ENCODE measurements around the gene NUPR1. TPM values are rescaled to one million over a fixed set of nuclear protein-coding genes. Genes with fewer than 3 reads are reported as not detected.

NUPR1 gene
- total RNA-seq: 76.2 and 90.9 TPM in 2 replicates

GRCh38 chr16:28538733-28539596 lies at the start of gene NUPR1:
Gene NUPR1 (minus strand): TSS chr16:28538974. CDS start chr16:28538907, 67 bp downstream.

GRCh38 chr16:28553776-28554633 lies 15.2 kb upstream of the NUPR1 start, which contains the start of gene SGF29:
Gene SGF29 (plus strand): TSS chr16:28553920. CDS start chr16:28581070, 27,150 bp downstream.

GRCh38 chr16:28494121-28494851 lies 44.5 kb downstream of the NUPR1 start, which contains the start of gene APOBR:
Gene APOBR (plus strand): TSS chr16:28494643. CDS start chr16:28494682, 39 bp downstream.

GRCh38 chr16:28491970-28492474 lies 46.8 kb downstream of the NUPR1 start, which contains the start of gene CLN3:
Gene CLN3 (minus strand): TSS chr16:28492074. CDS start chr16:28491759, 315 bp downstream.

Other genes starting within 250 kb of the NUPR1 start
- gene SBK1, start 246.4 kb downstream of the NUPR1 start, total RNA-seq: under 0.01 and 0.28 TPM in 2 replicates
- under 0.01 and 2.1 TPM in 2 replicates for gene NPIPB6, start 175.5 kb downstream of the NUPR1 start, total RNA-seq
- gene EIF3CL, start 135.1 kb downstream of the NUPR1 start, total RNA-seq: 164 and 188 TPM in 2 replicates
- gene NPIPB7, start 66.6 kb downstream of the NUPR1 start, total RNA-seq: not detected in 2 replicates
- 12.0 and 20.9 TPM in 2 replicates for gene CLN3, start 46.9 kb downstream of the NUPR1 start, total RNA-seq
- 0.07 TPM in 1 of 2 replicates, not detected in the other for gene APOBR, start 44.3 kb downstream of the NUPR1 start, total RNA-seq
- not detected in 2 replicates for gene IL27, start 32.1 kb downstream of the NUPR1 start, total RNA-seq
- 9.9 and 12.2 TPM in 2 replicates for gene SGF29, start 14.9 kb upstream of the NUPR1 start, total RNA-seq
- gene SULT1A2, start 58.1 kb upstream of the NUPR1 start, total RNA-seq: 0.21 TPM in 1 of 2 replicates, not detected in the other
- 2.4 and 2.7 TPM in 2 replicates for gene SULT1A1, start 71.1 kb upstream of the NUPR1 start, total RNA-seq
- 0.34 and 0.50 TPM in 2 replicates for gene NPIPB8, start 99.1 kb upstream of the NUPR1 start, total RNA-seq
- gene EIF3C, start 172.5 kb upstream of the NUPR1 start, total RNA-seq: 301 and 400 TPM in 2 replicates
- gene NPIPB9, start 212.8 kb upstream of the NUPR1 start, total RNA-seq: 0.68 and 3.1 TPM in 2 replicates

Measured in nasal cavity respiratory epithelium epithelial cell of viscerocranial mucosa (primary cell).